Measurements from ENCODE around the gene MEIS1. TPM values are rescaled to one million over a fixed set of nuclear protein-coding genes. Genes with fewer than 3 reads are reported as not detected.

Gene MEIS1
- total RNA-seq, 1 experiment from 2014 or later = 0.66 TPM

GRCh38 chr2:66488946-66489345 is 54.0 kb downstream of the MEIS1 start:
- no peaks in the 10 kb centered on the region for H3K9me3 ChIP-seq (ENCODE audit: control insufficient read depth, low read depth, low read length)
- H4K5ac ChIP-seq (ENCODE audit: insufficient read length, low read depth, low read length) = no peak overlapping the region
- Mint-ChIP-seq H3K27ac (no peak overlapping the region), H3K4me3 (no peak overlapping the region), H3K9me3 (peaks cover 2 to 3% of the 10 kb centered on the region in 2 experiments; a peak in 3 of 5 replicates), H3K27me3 (ENCODE audit: low read depth) (peaks cover 5% of the 10 kb centered on the region), H3K36me3 (ENCODE audit: insufficient read depth in 1 of 3, low read depth in 3 of 3) (peaks cover 0 to 2% (median 0%) of the 10 kb centered on the region in 3 experiments; a peak in 1 of 7 replicates), H3K4me1 (peaks cover 20 to 22% of the 10 kb centered on the region in 2 experiments)
- H3K4ac ChIP-seq (ENCODE audit: low read depth, low read length) = no peak overlapping the region
- H3K23ac ChIP-seq (ENCODE audit: insufficient read length, low read depth, low read length) = no peak overlapping the region
- H3K27me3 ChIP-seq (ENCODE audit: insufficient read depth, low read length) = no peaks in the 10 kb centered on the region
- no peak overlapping the region for H2BK120ac ChIP-seq (ENCODE audit: low read depth, low read length, poor library complexity, severe bottlenecking)
- no peak overlapping the region for H3K14ac ChIP-seq (ENCODE audit: insufficient read depth, low read length)
- H4K20me1 ChIP-seq (ENCODE audit: control insufficient read depth, insufficient read depth, insufficient read length) = no peaks in the 10 kb centered on the region
- no peak overlapping the region for H2BK12ac ChIP-seq (ENCODE audit: insufficient read length, low read depth, low read length)
- WGBS (ENCODE audit: extremely low coverage, insufficient read length, low lambda C conversion rate) = no CpG with 5 or more reads among the region's 1 CpG
- H4K8ac ChIP-seq (replicated peaks; ENCODE audit: insufficient read length, low read depth, low read length) = no peak overlapping the region
- no peak overlapping the region for H2BK20ac ChIP-seq (ENCODE audit: low read depth, low read length, poor library complexity, severe bottlenecking)
- H3K4me2 ChIP-seq (ENCODE audit: insufficient read depth, insufficient read length, low read length) = no peak overlapping the region
- H3K9ac ChIP-seq (ENCODE audit: extremely low read depth, insufficient read length, low read length) = no peak overlapping the region
- no peak overlapping the region for H3K18ac ChIP-seq (ENCODE audit: insufficient read length, low read depth, low read length)
- no peaks in the 10 kb centered on the region for H3K79me1 ChIP-seq (ENCODE audit: insufficient read depth, low read depth, low read length, poor library complexity, severe bottlenecking)
- DNase-seq = no peak
- H4K91ac ChIP-seq (ENCODE audit: insufficient read length, low read depth, low read length) = no peak overlapping the region
- no peaks in the 10 kb centered on the region for H3K23me2 ChIP-seq (ENCODE audit: insufficient read length, low read depth, low read length, poor library complexity, severe bottlenecking)
- H3T11ph ChIP-seq (ENCODE audit: low read length) = no peak overlapping the region
- no peak overlapping the region for H3K56ac ChIP-seq (ENCODE audit: insufficient read length, low read depth, low read length)
- H3K27ac ChIP-seq (ENCODE audit: insufficient read length, low read depth, low read length) = no peak overlapping the region
- H2BK5ac ChIP-seq (ENCODE audit: insufficient read length, low read length) = no peak overlapping the region
- no peak overlapping the region for H2AK5ac ChIP-seq (ENCODE audit: insufficient read length, low read length)
- TF ChIP-seq CTCF (conservative IDR thresholded peaks at IDR 0.05) = no peak
- no peaks in the 10 kb centered on the region; the same call in 1 of the 2 replicates for H3K4me1 ChIP-seq (ENCODE audit: insufficient read depth, low read length)
- no peak overlapping the region for H2AFZ ChIP-seq (ENCODE audit: low read length)
- H2BK15ac ChIP-seq (ENCODE audit: low read depth, low read length) = no peak overlapping the region
- no peaks in the 10 kb centered on the region for H3K79me2 ChIP-seq (ENCODE audit: insufficient read depth, low read length)

Data from H9 (cell line).